UCSD-AML1 (cell line): Measurements from ENCODE around the gene GYPB.
"Not testable (repeated sequence)": the region's sequence is repeated elsewhere in the genome, so short reads cannot be mapped to it uniquely, and the experiment has no call there.

Experiments used
- DNase-seq: peaks from one replicate; lab custom pipeline; 2025; ENCODE audit not compliant: unreplicated experiment; lab: John Stamatoyannopoulos, UW

The GYPB gene

GRCh38 chr4:144019277-144019676, at the start of gene GYPB:
TSS of gene GYPB (minus strand) at chr4:144019380. CDS start at chr4:144019287, 93 bp downstream.
- DNase-seq, result not testable (repeated sequence)

- not testable (repeated sequence) for DNase-seq
These were observed 42.4 kb upstream of the GYPB start for GRCh38 chr4:144061556-144061955.

DNA sequence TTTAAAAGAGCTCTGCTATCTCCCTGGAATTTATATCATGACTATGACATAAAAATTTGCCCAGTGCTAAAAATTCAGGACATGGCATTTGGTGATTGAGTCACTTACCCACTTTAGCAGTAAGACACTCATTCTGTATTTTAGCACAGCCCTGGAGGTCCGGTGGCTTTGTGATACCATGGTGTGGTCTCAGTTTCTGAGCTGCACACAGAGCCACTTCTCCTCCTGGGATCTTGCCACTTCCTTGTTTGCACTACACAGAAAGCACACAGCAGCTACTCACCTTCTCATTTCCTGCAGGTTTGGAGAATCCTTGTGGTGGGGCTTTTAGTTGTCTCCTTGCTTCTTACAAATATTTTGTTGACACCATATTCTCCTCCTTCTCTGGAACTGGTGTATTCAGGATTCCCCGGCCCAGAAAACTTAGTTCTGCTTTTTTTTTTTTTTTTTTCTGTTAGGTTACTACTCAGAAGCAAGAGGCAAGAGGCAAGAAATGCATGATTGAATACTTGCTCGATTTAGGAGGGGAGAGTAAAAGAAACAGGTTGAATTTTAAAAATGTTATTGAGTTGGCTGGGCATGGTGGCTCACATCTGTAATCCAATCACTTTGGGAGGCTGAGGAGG, 41.2 kb upstream of the GYPB start:
- DNase-seq, result not testable (repeated sequence)

GRCh38 chr4:144056800-144057199, 37.6 kb upstream of the GYPB start:
- no peak for DNase-seq

GRCh38 chr4:144055336-144055735, 36.2 kb upstream of the GYPB start:
- not testable (repeated sequence) for DNase-seq

- not testable (repeated sequence) for DNase-seq
These were observed 32.3 kb upstream of the GYPB start for GRCh38 chr4:144051494-144051893.

DNA sequence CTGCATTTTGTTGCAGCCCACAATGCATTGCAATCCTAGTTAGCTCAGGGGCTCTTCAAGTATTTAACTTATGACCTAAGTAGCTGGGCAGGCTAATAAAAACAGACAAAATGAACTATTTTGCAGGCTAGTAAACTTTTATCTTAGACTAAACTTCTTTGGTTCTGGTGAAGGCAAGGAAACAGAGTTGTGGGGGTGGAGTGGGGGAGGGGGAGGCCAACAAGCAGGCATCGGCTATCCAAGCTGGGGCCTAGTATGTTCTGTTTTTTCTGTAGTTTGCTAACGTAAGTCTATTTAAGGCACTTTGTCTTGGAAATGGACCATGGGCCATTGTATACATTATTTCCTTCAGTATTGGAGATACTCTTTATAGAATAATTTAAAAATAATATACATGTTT, 31.5 kb upstream of the GYPB start:
- not testable (repeated sequence) for DNase-seq

DNA sequence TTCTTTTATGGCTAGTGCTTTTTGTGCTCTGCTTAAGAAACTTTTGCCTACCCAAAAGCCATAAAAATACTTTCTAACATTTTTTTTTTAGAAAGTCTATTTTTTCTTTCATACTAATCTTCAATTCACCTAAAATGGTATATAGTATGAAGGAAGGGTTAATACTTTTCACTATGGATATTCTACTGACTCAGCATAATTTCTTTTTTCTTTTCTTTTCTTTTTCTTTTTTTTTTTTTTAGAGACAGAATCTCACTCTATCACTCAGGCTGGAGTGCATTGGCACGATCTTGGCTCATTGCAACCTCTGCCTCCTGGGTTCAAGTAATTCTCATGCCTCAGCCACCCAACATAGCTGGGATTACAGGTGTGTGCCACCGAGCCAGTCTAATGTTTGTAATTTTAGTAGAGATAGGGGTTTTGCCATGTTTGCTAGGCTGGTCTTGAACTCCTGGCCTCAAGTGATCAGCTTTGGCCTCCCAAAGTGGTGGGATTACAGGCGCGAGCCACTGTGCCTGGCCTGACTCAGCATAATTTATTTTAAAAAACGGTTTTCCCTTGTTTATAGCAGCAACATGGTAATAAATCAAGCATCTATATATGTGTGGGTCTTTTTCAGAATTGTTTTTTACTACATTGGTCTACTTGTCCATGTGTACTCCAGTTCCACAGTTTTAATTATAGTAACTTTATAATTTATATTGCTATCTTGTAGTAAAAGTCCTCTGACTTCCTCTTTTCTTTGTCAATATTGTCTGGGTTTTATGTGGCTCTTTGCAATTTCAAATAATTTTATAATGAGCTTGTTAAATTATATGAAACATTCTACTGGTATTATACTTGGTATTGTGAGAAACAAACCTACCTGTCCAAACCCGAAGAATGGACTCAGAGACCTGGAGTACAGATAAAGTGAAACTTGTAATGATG, 30.6 kb upstream of the GYPB start:
- not testable (repeated sequence) for DNase-seq

GRCh38 chr4:144044936-144045335, 25.8 kb upstream of the GYPB start:
- DNase-seq, result not testable (repeated sequence)

- DNase-seq, result not testable (repeated sequence)
These were observed 13.4 kb upstream of the GYPB start for GRCh38 chr4:144032580-144032979.

DNA sequence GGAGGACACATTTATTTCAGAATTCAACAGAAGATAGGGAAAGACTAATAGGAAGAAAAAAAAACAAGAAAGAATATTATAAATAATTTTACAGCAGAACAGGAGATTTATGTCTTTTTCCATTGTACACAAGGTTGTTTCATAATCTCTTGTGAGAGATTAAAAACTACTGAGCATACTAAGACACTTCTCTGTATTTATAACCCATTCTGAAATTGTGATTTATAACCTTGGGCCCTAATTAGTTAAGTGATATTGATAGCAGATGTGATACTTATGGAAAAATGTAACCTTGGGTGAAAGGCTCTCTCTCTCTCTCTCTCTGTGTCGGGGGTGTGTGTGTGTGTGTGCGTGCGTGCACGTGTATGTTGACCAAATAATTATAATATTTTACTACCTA, 12.7 kb upstream of the GYPB start:
- not testable (repeated sequence) for DNase-seq

GRCh38 chr4:144031369-144031768, 12.2 kb upstream of the GYPB start:
- DNase-seq, result not testable (repeated sequence)

- DNase-seq, result not testable (repeated sequence)
These were observed 11.5 kb upstream of the GYPB start for GRCh38 chr4:144030708-144031107.

DNA sequence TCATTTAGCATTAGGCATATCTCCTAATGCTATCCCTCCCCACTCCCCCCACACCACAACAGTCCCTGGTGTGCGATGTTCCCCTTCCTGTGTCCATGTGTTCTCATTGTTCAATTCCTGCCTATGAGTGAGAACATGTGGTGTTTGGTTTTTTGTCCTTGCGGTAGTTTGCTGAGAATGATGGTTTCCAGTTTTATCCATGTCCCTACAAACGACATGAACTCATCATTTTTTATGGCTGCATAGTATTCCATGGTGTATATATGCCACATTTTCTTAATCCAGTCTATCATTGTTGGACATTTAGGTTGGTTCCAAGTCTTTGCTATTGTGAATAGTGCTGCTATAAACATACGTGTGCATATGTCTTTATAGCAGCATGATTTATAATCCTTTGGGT, 7.5 kb upstream of the GYPB start:
- DNase-seq, result not testable (repeated sequence)

DNA sequence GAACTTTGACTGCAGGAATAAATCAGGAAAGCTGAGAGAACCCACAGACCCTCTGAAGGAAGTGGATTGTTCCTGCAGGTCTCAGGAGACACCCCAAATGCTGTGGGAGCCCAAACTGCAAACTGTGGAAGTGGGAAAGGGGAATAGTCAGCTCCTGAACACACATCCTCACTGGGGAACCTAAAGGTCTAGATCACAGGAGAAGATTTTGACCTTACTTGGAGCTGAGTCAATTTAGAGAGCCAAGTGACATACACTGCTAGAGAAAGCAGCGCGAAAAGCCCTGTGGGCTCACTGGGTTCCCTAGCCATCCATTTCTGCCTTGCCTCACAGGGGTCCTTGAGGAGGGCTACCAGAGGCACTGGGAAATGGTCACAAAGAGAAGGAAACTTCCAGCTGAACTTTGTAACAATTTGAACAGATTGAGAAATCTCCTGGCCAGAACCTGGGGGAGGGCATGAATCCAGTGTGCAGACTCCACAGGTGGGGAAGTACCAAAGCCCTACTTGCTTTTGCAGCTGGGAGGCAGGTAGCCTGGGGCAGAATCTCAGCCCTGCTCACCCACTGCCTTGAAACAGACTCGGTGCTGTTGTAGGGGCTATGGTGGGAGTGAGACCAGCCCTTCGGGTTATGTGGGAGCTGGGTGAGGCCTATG, 5.3 kb upstream of the GYPB start:
- not testable (repeated sequence) for DNase-seq

GRCh38 chr4:144022772-144023400, 3.7 kb upstream of the GYPB start:
- not testable (repeated sequence) for DNase-seq

GRCh38 chr4:144021336-144021990, 2.3 kb upstream of the GYPB start:
- DNase-seq, result not testable (repeated sequence)

DNA sequence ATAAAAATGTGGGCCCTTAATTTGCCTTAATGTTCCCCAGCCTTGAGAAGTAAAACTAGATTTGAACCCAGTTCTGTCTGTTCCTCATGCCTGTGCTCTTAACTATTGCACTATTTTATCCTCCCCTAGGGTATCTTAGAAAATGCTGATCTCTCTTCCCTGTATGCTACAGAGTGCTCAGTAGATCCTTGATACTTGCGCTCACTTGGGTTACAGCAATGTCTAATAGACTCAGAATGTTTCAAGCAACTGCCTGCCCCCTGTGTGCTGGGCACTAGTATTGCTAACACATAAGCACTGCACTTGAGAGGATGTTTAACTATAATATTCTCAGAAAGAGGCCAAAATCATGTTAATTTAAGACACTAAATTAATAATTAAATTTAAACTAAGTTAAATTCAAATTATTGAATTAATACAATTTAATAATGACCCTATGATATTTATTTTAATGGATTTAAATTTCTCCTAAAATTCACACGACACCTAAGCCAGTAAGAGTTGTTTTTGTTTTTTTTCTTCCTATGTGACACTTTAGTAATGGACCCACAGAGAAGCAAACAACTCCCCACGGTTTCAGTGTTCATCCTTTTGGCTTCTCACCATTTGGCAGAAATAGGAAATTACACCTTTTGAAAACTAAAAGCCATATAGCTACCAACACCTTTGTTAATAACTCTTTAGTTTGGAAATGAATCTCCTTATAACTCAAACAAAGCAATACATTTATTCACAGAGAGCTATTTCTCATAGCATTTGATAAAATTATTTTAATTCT, 768 bp downstream of the GYPB start:
- DNase-seq, result not testable (repeated sequence)

DNA sequence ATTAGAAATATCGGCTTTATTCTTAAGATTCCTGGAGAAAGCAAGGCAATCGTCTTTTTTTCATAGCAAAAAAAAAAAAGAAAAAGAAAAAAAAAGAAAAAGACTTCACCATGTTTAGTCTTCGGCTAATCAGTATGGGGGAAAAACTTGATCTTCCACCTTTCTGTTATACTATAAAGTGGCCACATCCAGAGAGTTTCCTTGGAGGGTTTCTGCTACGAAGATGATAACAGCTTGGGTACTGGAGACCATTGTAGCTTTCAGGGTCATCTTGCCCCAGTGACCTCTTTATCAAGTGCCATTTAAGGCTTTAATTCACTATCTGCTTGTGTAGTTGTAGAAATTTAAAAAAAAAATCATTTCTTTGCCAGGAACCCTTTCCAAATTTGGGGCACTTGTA, 1.9 kb downstream of the GYPB start:
- not testable (repeated sequence) for DNase-seq
